AG09319 (cell line): Measurements from ENCODE around the gene TNFAIP8L1.

Source experiments
- DNase-seq: peaks from one replicate; pipeline ENCODE4 v3.0.0-alpha.2; 2010; ENCODE audit warnings: low read depth; ENCODE audit errors: extremely low read depth
- TF ChIP-seq, protein P1 (sequence below): IDR thresholded peaks from 2 replicates; pipeline ENCODE4 v1.5.1; 2011; ENCODE audit warnings: low read depth, mild to moderate bottlenecking, inconsistent platforms, low read length, moderate library complexity

The TNFAIP8L1 gene

DNA sequence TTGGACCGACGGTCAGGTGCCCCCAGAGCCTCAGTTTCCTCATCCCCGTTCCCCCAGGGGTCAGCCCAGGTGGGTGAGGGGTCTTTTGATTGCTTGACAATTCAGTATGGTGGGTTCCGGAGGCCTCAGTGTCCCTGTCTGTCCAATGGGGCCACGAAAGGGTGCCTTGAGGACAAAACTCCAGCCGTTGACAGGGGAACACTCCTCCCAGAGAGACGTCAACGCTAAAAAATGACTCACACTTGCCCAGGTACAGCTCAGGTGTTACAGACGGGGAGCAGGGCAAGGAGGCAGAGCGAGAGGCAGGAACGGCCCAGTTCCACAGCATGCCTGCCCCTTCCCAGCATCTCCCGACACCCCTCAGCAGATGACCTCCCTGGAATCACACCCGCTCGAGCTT, 1.8 kb downstream of the TNFAIP8L1 start:
- DNase-seq, result no peak
- TF ChIP-seq, protein P1, sequence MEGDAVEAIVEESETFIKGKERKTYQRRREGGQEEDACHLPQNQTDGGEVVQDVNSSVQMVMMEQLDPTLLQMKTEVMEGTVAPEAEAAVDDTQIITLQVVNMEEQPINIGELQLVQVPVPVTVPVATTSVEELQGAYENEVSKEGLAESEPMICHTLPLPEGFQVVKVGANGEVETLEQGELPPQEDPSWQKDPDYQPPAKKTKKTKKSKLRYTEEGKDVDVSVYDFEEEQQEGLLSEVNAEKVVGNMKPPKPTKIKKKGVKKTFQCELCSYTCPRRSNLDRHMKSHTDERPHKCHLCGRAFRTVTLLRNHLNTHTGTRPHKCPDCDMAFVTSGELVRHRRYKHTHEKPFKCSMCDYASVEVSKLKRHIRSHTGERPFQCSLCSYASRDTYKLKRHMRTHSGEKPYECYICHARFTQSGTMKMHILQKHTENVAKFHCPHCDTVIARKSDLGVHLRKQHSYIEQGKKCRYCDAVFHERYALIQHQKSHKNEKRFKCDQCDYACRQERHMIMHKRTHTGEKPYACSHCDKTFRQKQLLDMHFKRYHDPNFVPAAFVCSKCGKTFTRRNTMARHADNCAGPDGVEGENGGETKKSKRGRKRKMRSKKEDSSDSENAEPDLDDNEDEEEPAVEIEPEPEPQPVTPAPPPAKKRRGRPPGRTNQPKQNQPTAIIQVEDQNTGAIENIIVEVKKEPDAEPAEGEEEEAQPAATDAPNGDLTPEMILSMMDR, result no peak

DNA sequence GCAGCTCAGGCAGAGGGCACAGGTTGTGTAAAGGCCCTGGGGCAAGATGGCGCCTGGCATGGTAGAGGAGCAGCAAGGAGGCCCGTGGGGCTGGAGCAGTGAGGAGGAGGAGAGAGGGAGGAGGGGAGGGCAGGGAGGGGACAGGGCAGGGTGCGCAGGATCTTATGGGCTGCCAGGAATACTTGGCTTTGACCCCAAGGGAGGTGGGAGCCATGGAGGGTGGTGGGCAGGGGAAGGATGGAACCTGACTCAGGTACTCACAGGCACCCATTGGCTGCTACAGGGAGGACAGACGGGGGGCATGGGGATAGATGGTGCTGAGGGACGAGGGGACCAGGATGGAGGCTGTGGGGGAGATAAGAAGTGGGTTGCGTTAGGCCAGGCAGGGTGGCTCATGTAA, 3.3 kb downstream of the TNFAIP8L1 start:
- DNase-seq, result no peak
- TF ChIP-seq, protein P1, result no peak

GRCh38 chr19:4645718-4646117, 6.4 kb downstream of the TNFAIP8L1 start:
- TF ChIP-seq, protein P1, result no peak
- no peak for DNase-seq

- DNase-seq, result no peak
- TF ChIP-seq, protein P1, result no peak
Measured at GRCh38 chr19:4647676-4648644, 8.6 kb downstream of the TNFAIP8L1 start.

DNA sequence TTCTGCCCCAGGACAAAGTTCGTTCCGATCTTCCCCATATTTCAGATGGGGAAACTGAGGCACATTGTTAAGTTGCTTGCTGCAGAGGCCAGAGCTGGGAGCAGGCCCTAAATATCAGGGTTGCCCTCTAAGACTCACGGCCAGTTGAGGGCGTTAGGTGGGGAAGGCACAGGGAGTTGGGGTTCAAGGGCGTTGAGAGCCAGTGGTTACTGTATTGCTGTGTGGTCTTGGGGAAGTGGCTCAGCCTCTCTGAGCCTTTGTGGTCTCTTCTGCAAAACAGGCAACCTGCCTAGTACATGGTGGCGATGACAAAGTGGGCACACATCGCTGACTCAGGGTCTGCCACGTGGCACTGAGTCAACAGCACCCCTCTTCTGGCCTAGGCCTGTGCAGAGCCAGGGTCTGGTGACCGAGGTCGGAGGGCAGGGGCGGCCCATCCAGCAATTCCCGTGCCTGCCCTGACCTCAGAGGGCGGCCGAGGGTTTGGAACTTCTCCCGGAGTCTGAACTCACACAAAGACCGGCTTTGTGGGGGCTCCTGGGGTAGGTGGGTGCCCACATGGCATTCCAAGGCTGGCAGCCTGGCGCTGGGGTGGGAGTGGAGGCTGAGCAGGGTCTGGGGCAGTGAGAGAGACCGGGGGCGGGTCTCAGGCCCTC, 10.2 kb downstream of the TNFAIP8L1 start:
- TF ChIP-seq, protein P1, result no peak
- DNase-seq, result no peak

- TF ChIP-seq, protein P1, result no peak
- DNase-seq, result no peak
Measured at GRCh38 chr19:4650159-4650558, 10.8 kb downstream of the TNFAIP8L1 start.

GRCh38 chr19:4652075-4652474, 12.8 kb downstream of the TNFAIP8L1 start:
- DNase-seq, result no peak

More at GRCh38 chr19:4652075-4652474, 12.8 kb downstream of the TNFAIP8L1 start:
- TF ChIP-seq, protein P1, result no peak
